Prostate gland (tissue), 2 donors: ENCODE data around the gene STAT5B.

Source experiments
- POLR2AphosphoS5 ChIP-seq: sonication (generic); formaldehyde crosslinking; IDR thresholded peaks from one replicate; pipeline ENCODE4 v1.6.1; 2017; ENCODE audit warnings: antibody characterized with exemption
- TF ChIP-seq, protein P1 (sequence below), 4 experiments: fragments of 200-600 bp in 2 of 4; fragments of 450-650 bp in 2 of 4; sonication (generic) in 2 of 4; IDR thresholded peaks; 1 replicate in 3 of 4; 2 replicates in 1 of 4; pipeline ENCODE4 v1.5.1; 2016 to 2019; ENCODE audit warnings: antibody characterized with exemption in 4 of 4, mild to moderate bottlenecking in 2 of 4, moderate library complexity in 2 of 4

DNA sequence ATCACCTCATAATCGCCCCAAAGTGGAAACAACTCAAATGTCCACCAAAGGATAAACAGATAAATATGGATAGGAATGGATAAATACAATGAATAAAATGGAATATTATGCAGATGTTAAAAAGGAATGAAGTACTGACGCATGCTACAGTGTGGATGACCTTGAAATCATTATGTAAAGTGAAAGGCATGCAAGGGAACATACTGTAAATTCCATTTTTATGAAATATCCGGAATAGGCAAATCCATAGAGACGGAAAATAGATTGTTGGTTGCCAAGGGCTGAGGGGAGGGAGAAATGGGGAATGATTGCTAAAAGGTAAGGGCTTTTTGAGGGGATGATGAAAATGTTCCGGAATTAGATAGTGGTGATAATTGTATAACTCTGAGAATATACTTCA, 36.0 kb downstream of the STAT5B start:
- TF ChIP-seq POLR2AphosphoS5, result no peak
- TF ChIP-seq, protein P1, sequence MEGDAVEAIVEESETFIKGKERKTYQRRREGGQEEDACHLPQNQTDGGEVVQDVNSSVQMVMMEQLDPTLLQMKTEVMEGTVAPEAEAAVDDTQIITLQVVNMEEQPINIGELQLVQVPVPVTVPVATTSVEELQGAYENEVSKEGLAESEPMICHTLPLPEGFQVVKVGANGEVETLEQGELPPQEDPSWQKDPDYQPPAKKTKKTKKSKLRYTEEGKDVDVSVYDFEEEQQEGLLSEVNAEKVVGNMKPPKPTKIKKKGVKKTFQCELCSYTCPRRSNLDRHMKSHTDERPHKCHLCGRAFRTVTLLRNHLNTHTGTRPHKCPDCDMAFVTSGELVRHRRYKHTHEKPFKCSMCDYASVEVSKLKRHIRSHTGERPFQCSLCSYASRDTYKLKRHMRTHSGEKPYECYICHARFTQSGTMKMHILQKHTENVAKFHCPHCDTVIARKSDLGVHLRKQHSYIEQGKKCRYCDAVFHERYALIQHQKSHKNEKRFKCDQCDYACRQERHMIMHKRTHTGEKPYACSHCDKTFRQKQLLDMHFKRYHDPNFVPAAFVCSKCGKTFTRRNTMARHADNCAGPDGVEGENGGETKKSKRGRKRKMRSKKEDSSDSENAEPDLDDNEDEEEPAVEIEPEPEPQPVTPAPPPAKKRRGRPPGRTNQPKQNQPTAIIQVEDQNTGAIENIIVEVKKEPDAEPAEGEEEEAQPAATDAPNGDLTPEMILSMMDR (IDR thresholded peaks at IDR 0.05), result no peak
